IMR-90 (cell line): ENCODE measurements around the gene TBC1D22A. TPM values are rescaled to one million over a fixed set of nuclear protein-coding genes. Genes with fewer than 3 reads are reported as not detected.

Experiments used
- ATAC-seq: fragments of 200-7000 bp; cut with Tn5 transposase; 2 replicates; pipeline ENCODE4 v1.9.1; 2020; ENCODE audit warnings: low read depth, mild to moderate bottlenecking, moderate library complexity
- BruUV-seq: library from RNA; stranded (reverse); fragments of 400-500 nt; replicated peaks from 2 replicates; lab custom pipeline; 2021; lab: Mats Ljungman, UMichigan
- CTCF ChIA-PET: fragments of 300-600 bp; formaldehyde crosslinking; extraction: SDS; loops from one replicate; lab custom pipeline; 2021; ENCODE audit warnings: antibody characterized with exemption; lab: Yijun Ruan, JAX
- POLR2A ChIA-PET: fragments of 300-600 bp; sonication (Branson Sonifier 250); formaldehyde crosslinking; loops from one replicate; lab custom pipeline; 2022; ENCODE audit warnings: antibody characterized with exemption; ENCODE audit not compliant: unreplicated experiment; lab: Charles Lee
- DNase-seq: peaks from one replicate; pipeline ENCODE4 v3.0.0; 2013
- H2AFZ ChIP-seq: replicated peaks from 2 replicates; pipeline ENCODE3; 2013; ENCODE audit warnings: low read length, mild to moderate bottlenecking; ENCODE audit not compliant: poor library complexity
- H2AK5ac ChIP-seq: 2 replicates; pipeline ENCODE4 v1.6.1; 2013; ENCODE audit warnings: low read depth, low read length, inconsistent platforms
- H2AK9ac ChIP-seq: replicated peaks from 2 replicates; pipeline ENCODE3; 2013; ENCODE audit warnings: mild to moderate bottlenecking, low read depth, low read length, moderate library complexity; ENCODE audit not compliant: poor library complexity
- H2BK120ac ChIP-seq: 2 replicates; pipeline ENCODE4 v1.6.1; 2013; ENCODE audit warnings: low read depth, low read length, inconsistent platforms
- H2BK15ac ChIP-seq: 3 replicates; pipeline ENCODE4 v1.6.1; 2013; ENCODE audit warnings: low read depth, low read length, inconsistent platforms
- H2BK20ac ChIP-seq: 2 replicates; pipeline ENCODE4 v1.6.1; 2013; ENCODE audit warnings: low read depth, mild to moderate bottlenecking, inconsistent platforms, low read length, moderate library complexity
- H2BK5ac ChIP-seq: 2 replicates; pipeline ENCODE4 v1.6.1; 2013; ENCODE audit warnings: mild to moderate bottlenecking, low read depth, low read length, inconsistent platforms; ENCODE audit not compliant: poor library complexity, severe bottlenecking
- H3K14ac ChIP-seq: replicated peaks from 2 replicates; pipeline ENCODE4 v1.6.1; 2013; ENCODE audit warnings: low read depth, low read length, inconsistent platforms
- H3K18ac ChIP-seq: 2 replicates; pipeline ENCODE4 v1.6.1; 2013; ENCODE audit warnings: low read depth, low read length, control low read depth
- H3K23ac ChIP-seq: 2 replicates; pipeline ENCODE4 v1.6.1; 2013; ENCODE audit warnings: low read depth, low read length, inconsistent platforms
- H3K27ac ChIP-seq: 2 replicates; pipeline ENCODE4 v1.5.1; 2013; ENCODE audit warnings: mild to moderate bottlenecking, control low read depth, low read length; ENCODE audit not compliant: insufficient read depth
- H3K27me3 ChIP-seq: 2 replicates; pipeline ENCODE4 v1.6.1; 2013; ENCODE audit warnings: low read length; ENCODE audit not compliant: control insufficient read depth, insufficient read depth
- H3K36me3 ChIP-seq: 2 replicates; pipeline ENCODE4 v1.6.1; 2013; ENCODE audit warnings: low read length, mixed read lengths; ENCODE audit not compliant: control insufficient read depth, insufficient read depth
- H3K4ac ChIP-seq: 2 replicates; pipeline ENCODE4 v1.6.1; 2013; ENCODE audit warnings: low read depth, low read length, inconsistent platforms
- H3K4me1 ChIP-seq: 2 replicates; pipeline ENCODE4 v1.6.1; 2013; ENCODE audit warnings: low read length, mixed read lengths; ENCODE audit not compliant: control insufficient read depth, insufficient read depth
- H3K4me2 ChIP-seq: 2 replicates; pipeline ENCODE4 v1.6.1; 2013; ENCODE audit warnings: low read depth, mild to moderate bottlenecking, control low read depth, low read length, moderate library complexity
- H3K4me3 ChIP-seq: 2 replicates; pipeline ENCODE4 v1.5.1; 2013; ENCODE audit warnings: low read depth, mild to moderate bottlenecking, control low read depth, low read length, moderate library complexity; ENCODE audit not compliant: insufficient read depth
- H3K56ac ChIP-seq: 2 replicates; pipeline ENCODE4 v1.6.1; 2013; ENCODE audit warnings: low read length, inconsistent platforms; ENCODE audit not compliant: insufficient read depth; ENCODE audit errors: extremely low read depth
- H3K79me1 ChIP-seq, 2 experiments: 2 replicates each; pipeline ENCODE4 v1.6.1; 2013; ENCODE audit warnings: low read length in 2 of 2, inconsistent platforms in 1 of 2, low read depth in 1 of 2
- H3K9ac ChIP-seq: 2 replicates; pipeline ENCODE4 v1.6.1; 2013; ENCODE audit warnings: low read depth, low read length, control low read depth
- H3K9me1 ChIP-seq: 2 replicates; pipeline ENCODE4 v1.6.1; 2013; ENCODE audit warnings: low read length, inconsistent platforms; ENCODE audit not compliant: insufficient read depth
- H3K9me3 ChIP-seq: 2 replicates; pipeline ENCODE4 v1.6.1; 2013; ENCODE audit warnings: low read length; ENCODE audit not compliant: control insufficient read depth, insufficient read depth
- H4K20me1 ChIP-seq: 2 replicates; pipeline ENCODE4 v1.6.1; 2013; ENCODE audit warnings: low read length, inconsistent platforms; ENCODE audit not compliant: insufficient read depth
- H4K5ac ChIP-seq: 2 replicates; pipeline ENCODE4 v1.6.1; 2013; ENCODE audit warnings: mild to moderate bottlenecking, low read depth, low read length, control low read depth
- H4K8ac ChIP-seq, 2 experiments: 2 replicates each; pipeline ENCODE4 v1.6.1; 2013; ENCODE audit warnings: low read depth in 2 of 2, low read length in 2 of 2, control low read depth in 1 of 2, inconsistent platforms in 1 of 2
- H4K91ac ChIP-seq: 2 replicates; pipeline ENCODE4 v1.6.1; 2013; ENCODE audit warnings: low read depth, low read length, inconsistent platforms; ENCODE audit not compliant: insufficient read depth
- CEBPB ChIP-seq: IDR thresholded peaks from 2 replicates; pipeline ENCODE4 v1.6.1; 2012; ENCODE audit warnings: low read depth, low read length, improper control_type of control experiment
- CHD1 ChIP-seq: IDR thresholded peaks from 2 replicates; pipeline ENCODE4 v1.6.1; 2012; ENCODE audit warnings: low read depth, low read length, improper control_type of control experiment
- CTCF ChIP-seq: conservative IDR thresholded peaks from 2 replicates; pipeline ENCODE4 v1.5.1; 2012; ENCODE audit warnings: mild to moderate bottlenecking, low read depth, low read length, improper control_type of control experiment
- ELK1 ChIP-seq: fragments of 150-350 bp; IDR thresholded peaks from 2 replicates; pipeline ENCODE4 v1.6.1; 2016; ENCODE audit warnings: low read depth, mild to moderate bottlenecking, low read length, moderate library complexity, borderline replicate concordance
- FOS ChIP-seq: fragments of 150-350 bp; IDR thresholded peaks from 2 replicates; pipeline ENCODE4 v1.6.1; 2016; ENCODE audit warnings: low read depth, low read length
- MAFK ChIP-seq: IDR thresholded peaks from 2 replicates; pipeline ENCODE4 v1.6.1; 2012; ENCODE audit warnings: low read depth, low read length, improper control_type of control experiment
- MAZ ChIP-seq: IDR thresholded peaks from 2 replicates; pipeline ENCODE4 v1.6.1; 2012; ENCODE audit warnings: low read depth, mild to moderate bottlenecking, low read length, improper control_type of control experiment, moderate library complexity, borderline replicate concordance
- NFE2L2 ChIP-seq: fragments of 150-350 bp; IDR thresholded peaks from 2 replicates; pipeline ENCODE4 v1.6.1; 2016; ENCODE audit warnings: low read depth, mild to moderate bottlenecking, low read length
- POLR2A ChIP-seq: IDR thresholded peaks from 2 replicates; pipeline ENCODE4 v1.6.1; 2012; ENCODE audit warnings: mild to moderate bottlenecking, low read depth, low read length
- RAD21 ChIP-seq: IDR thresholded peaks from 2 replicates; pipeline ENCODE4 v1.6.1; 2012; ENCODE audit warnings: low read length, improper control_type of control experiment
- RCOR1 ChIP-seq: IDR thresholded peaks from 2 replicates; pipeline ENCODE4 v1.6.1; 2012; ENCODE audit warnings: mild to moderate bottlenecking, low read length, improper control_type of control experiment; ENCODE audit not compliant: insufficient replicate concordance
- RFX5 ChIP-seq: IDR thresholded peaks from 2 replicates; pipeline ENCODE4 v1.8.0; 2012; ENCODE audit warnings: low read depth, mild to moderate bottlenecking, low read length, moderate library complexity
- USF2 ChIP-seq: fragments of 150-350 bp; IDR thresholded peaks from 2 replicates; pipeline ENCODE4 v1.6.1; 2017; ENCODE audit warnings: mild to moderate bottlenecking, antibody characterized with exemption, low read length, low read depth
- WGBS, 2 experiments: methylation state at CpG; one replicate each; pipeline versions ENCODE4 v1.1.5 to v1.1.7; 2013; ENCODE audit warnings: missing lambda C conversion rate in 2 of 2; ENCODE audit not compliant: insufficient read length in 1 of 2; ENCODE audit errors: extremely low coverage in 2 of 2; 5-methylcytosine and 5-hydroxymethylcytosine counted together
- dilution Hi-C: fragments of 300-500 bp; cut with HindIII; formaldehyde crosslinking; loops from one replicate; pipeline ENCODE4 v1.14.3; 2018; ENCODE audit warnings: low sequenced_read_pairs; ENCODE audit not compliant: unreplicated experiment
- in situ Hi-C: fragments of 300-500 bp; cut with MboI; formaldehyde crosslinking; loops from 3 replicates; pipeline ENCODE4 v1.14.3; 2019; ENCODE audit warnings: low sequenced_read_pairs, inconsistent platforms, mixed read lengths
- intact Hi-C: fragments of 100-400 bp; cut with micrococcal nuclease; formaldehyde crosslinking; loops from 2 replicates; pipeline ENCODE4 v1.10.0; 2022
- polyA plus RNA-seq, 3 experiments: library from polyadenylated mRNA; depleted of rRNA; stranded (reverse); fragments of >200 nt; gene quantifications; 2 replicates each; pipeline ENCODE4 v1.2.3, GENCODE V29; 2012; ENCODE audit warnings: low replicate concordance in 1 of 3
- total RNA-seq: library from RNA; depleted of rRNA; stranded (reverse); fragments of >200 nt; gene quantifications from 2 replicates; pipeline ENCODE4 v1.2.3, GENCODE V29; 2012

The TBC1D22A gene
- total and polyA plus RNA-seq, 2 of the 4 experiments (the other 2 are of a cell fraction): 9.0 to 16.7 TPM

- H3K9ac ChIP-seq: no peak overlapping the region
- no peak for TF ChIP-seq CHD1
- TF ChIP-seq ELK1: no peak
- TF ChIP-seq USF2: no peak
- no peak for TF ChIP-seq FOS
- TF ChIP-seq MAZ: no peak
- no peak for TF ChIP-seq CTCF
- TF ChIP-seq RFX5: no peak
- no peak for TF ChIP-seq MAFK
- no peak for TF ChIP-seq NFE2L2
- no peak for TF ChIP-seq CEBPB
- no peak for TF ChIP-seq RCOR1
- no peak for TF ChIP-seq RAD21
- TF ChIP-seq POLR2A: no peak
- 93% methylated on average over 2 of the region's 10 CpGs; no CpG with 5 or more reads in 1 of the 2 experiments for WGBS, 2 experiments
- no peak overlapping the region for H2AK9ac ChIP-seq
- in situ Hi-C loops: no loop called here
- CTCF ChIA-PET: no interaction called here
- H3K4ac ChIP-seq: no peak overlapping the region
- H3K23ac ChIP-seq: no peak overlapping the region
- BruUV-seq: no TSS peak
- H2AK5ac ChIP-seq: no peak overlapping the region
- no peak overlapping the region for H2BK120ac ChIP-seq
- H4K5ac ChIP-seq: no peak overlapping the region
- H3K79me1 ChIP-seq: peaks cover 3 to 18% of the 10 kb centered on the region in 2 experiments; a peak in 3 of 4 replicates
- H3K4me1 ChIP-seq: peaks cover 4% of the 10 kb centered on the region
- H4K8ac ChIP-seq: no peak overlapping the region
- H3K9me1 ChIP-seq: peaks cover 18% of the 10 kb centered on the region; the same call in 1 of the 2 replicates
- no peaks in the 10 kb centered on the region; the same call in 1 of the 2 replicates for H4K20me1 ChIP-seq
- DNase-seq (no peak), ATAC-seq (no peak)
- no peak overlapping the region for H3K4me2 ChIP-seq
- H3K27me3 ChIP-seq: no peaks in the 10 kb centered on the region
- dilution Hi-C loops: no loop called here
- no peak overlapping the region for H3K18ac ChIP-seq
- H2BK5ac ChIP-seq: no peak overlapping the region
- H2BK15ac ChIP-seq: no peak overlapping the region
- no peaks in the 10 kb centered on the region for H3K9me3 ChIP-seq
- no peak overlapping the region for H2AFZ ChIP-seq
- no peak overlapping the region for H3K14ac ChIP-seq
- H2BK20ac ChIP-seq: no peak overlapping the region
- intact Hi-C loops: no loop called here
- H3K27ac ChIP-seq: no peak overlapping the region
- no peak overlapping the region for H4K91ac ChIP-seq
- POLR2A ChIA-PET: no interaction called here
- H3K56ac ChIP-seq: no peak overlapping the region
- H3K4me3 ChIP-seq: no peak overlapping the region
- H3K36me3 ChIP-seq: peaks cover 18% of the 10 kb centered on the region
These were observed 214.1 kb downstream of the TBC1D22A start for GRCh38 chr22:46976598-46976997.
